GM12891 (cell line): Measurements from ENCODE around the gene RAP1A.

Source experiments
- POLR2A ChIP-seq: IDR thresholded peaks from 2 replicates; pipeline ENCODE4 v1.6.1; 2011; ENCODE audit warnings: low read depth, low read length, control low read depth
- POLR2AphosphoS5 ChIP-seq: IDR thresholded peaks from 2 replicates; pipeline ENCODE4 v1.6.1; 2011; ENCODE audit warnings: low read depth, low read length, control low read depth
- TAF1 ChIP-seq: IDR thresholded peaks from 2 replicates; pipeline ENCODE4 v1.6.1; 2011; ENCODE audit warnings: low read depth, low read length, control low read depth

DNA sequence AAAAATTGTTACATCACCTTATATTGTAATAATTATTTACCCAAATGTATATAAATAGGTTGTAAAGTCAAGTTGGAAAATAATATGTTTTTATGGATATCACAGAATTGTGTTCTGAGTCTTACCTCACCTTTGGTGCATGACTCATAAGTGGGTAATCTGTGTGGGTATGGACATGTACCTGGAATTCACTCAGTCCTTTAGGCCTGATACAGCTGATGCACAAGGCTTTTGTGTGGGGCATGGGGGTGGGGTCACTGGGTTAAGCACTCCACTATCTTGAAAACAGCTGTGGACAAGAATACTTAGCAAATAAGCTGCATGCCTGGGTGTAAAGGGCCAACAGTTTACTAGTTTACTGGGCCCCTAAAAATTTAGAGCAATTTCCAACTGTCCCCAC, 85.2 kb downstream of the RAP1A start:
- TF ChIP-seq POLR2A (no peak), POLR2AphosphoS5 (no peak), TAF1 (no peak)
